IPS DF 6.9 (cell line): ENCODE measurements around the gene SCG3.

Experiments
- DNase-seq: peaks from one replicate; pipeline ENCODE4 v3.0.0-alpha.2; 2013; ENCODE audit warnings: low read depth, low spot score
- H3K27ac ChIP-seq: one replicate; pipeline ENCODE4 v1.5.1; 2013; ENCODE audit warnings: low read length, control low read depth
- H3K27me3 ChIP-seq: 2 replicates; pipeline ENCODE4 v1.6.1; 2013; ENCODE audit warnings: mild to moderate bottlenecking, low read length; ENCODE audit not compliant: control insufficient read depth, insufficient read depth
- H3K36me3 ChIP-seq: 2 replicates; pipeline ENCODE4 v1.6.1; 2013; ENCODE audit warnings: low read length; ENCODE audit not compliant: control insufficient read depth, insufficient read depth
- H3K4me1 ChIP-seq: 2 replicates; pipeline ENCODE4 v1.6.1; 2013; ENCODE audit warnings: low read length; ENCODE audit not compliant: control insufficient read depth, insufficient read depth
- H3K4me3 ChIP-seq: 2 replicates; pipeline ENCODE4 v1.5.1; 2013; ENCODE audit warnings: mild to moderate bottlenecking, low read length
- H3K9me3 ChIP-seq: 2 replicates; pipeline ENCODE4 v1.6.1; 2013; ENCODE audit warnings: low read length, inconsistent platforms; ENCODE audit not compliant: control insufficient read depth, insufficient read depth
- WGBS: extraction: QIAGEN DNeasy Blood & Tissue Kit; methylation state at CpG from one replicate; pipeline ENCODE4 v1.1.7; 2013; ENCODE audit warnings: mixed read lengths, missing lambda C conversion rate; ENCODE audit not compliant: insufficient read length, insufficient coverage; 5-methylcytosine and 5-hydroxymethylcytosine counted together

SCG3 gene

DNA sequence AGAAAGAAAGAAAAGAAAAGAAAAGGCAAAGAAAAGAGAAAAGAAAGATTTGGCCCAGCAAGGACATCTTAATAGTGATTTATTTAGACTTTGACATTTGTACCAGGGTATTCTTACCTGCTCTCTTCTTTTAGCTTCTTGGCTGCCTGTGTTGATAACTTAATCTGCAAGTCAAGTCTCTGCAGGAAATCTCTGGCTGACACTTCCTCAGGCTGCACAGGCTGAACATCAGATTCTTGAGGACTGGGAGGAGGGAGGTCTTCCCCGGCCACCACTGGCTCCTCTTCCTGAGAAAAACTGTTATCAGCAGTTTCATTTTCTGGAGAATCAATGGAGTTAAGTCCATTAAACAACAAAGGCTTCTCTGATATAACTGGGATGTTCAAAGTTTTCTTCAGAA lies 43.4 kb downstream of the SCG3 start:
- WGBS = no CpG with 5 or more reads among the region's 1 CpG
- Histone ChIP-seq H3K4me3 (no peak overlapping the region), H3K9me3 (no peaks in the 10 kb centered on the region), H3K27me3 (no peaks in the 10 kb centered on the region), H3K4me1 (peaks cover 4% of the 10 kb centered on the region; the same call in 1 of the 2 replicates), H3K36me3 (no peaks in the 10 kb centered on the region), H3K27ac (no peak overlapping the region)
- no peak for DNase-seq

DNA sequence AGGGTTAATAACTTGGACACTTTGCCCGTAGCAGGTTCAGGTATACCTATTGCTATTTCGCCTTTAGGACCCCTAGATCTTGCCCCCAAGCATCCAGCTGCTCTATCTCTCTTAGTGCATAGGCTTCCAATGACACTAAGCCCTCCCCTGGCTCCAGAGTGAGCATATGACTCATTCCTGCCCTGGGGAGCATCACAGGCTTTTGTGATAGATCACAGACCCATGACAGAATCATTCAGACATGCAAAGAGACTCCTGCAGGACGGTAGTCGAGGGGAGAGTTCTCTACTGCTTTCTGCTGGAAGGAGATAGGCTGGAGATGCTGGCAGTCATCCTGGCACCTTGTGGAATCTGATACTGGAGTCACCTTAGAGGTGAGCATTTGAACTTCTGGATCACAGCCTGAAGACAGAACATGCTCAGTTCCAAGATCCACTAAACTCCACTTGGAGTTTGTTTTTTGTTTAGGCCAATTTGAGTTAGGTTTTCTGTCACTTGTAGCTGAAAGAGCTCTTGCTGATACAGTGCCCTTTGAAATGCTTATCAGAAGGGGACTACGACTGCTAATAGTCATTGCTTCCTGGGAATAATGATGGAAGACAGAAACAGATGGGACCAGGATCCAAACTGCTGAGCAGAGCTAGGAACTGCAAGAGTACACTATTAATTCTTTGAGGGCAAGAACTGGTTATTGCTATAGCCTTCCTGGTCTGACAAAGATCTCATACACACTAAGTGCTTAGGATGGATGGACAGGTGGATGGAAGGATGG lies 45.2 kb downstream of the SCG3 start:
- H3K9me3 ChIP-seq = no peaks in the 10 kb centered on the region
- peak; percentile 54 for DNase-seq
- no peaks in the 10 kb centered on the region for H3K27me3 ChIP-seq
- no peaks in the 10 kb centered on the region for H3K36me3 ChIP-seq
- no CpG with 5 or more reads among the region's 5 CpGs for WGBS
- peaks cover 4% of the 10 kb centered on the region; the same call in 1 of the 2 replicates for H3K4me1 ChIP-seq
- no peak overlapping the region for H3K4me3 ChIP-seq
- no peak overlapping the region for H3K27ac ChIP-seq

DNA sequence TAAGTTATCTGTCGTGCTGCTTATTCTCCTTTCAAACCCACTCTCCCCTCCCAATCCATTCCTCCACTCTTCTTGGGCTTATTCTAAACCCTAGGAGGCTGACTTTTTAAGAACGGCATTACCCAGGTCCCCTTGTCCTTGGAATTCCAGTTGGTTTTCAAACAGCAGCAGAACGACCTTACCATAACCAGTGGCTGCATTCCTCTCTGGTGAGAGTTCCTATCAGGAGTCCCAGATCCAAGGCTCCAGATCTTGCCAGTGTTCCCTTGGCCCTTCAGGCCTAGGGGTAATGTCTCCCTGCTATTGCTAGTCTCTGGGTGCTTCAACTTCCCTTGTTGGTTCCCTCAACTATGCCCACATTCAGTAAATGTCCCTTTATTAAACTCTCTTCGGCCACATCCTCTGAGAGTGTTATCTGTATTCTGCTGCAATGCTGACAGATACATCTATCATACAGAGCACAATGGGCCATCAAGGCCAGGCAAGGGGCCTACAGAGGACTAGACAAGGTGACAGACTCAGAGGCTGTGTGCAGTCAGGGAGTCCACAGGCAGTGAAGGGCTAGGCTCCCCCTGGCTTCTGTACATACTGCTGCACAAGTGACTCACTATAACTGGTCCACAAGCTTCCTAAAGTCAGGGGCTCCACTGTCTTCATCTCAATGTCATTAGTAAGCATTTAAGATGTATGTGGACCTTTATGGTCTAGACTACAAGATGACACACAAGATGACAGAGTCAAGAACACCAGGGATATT lies 46.0 kb downstream of the SCG3 start:
- H3K9me3 ChIP-seq = no peaks in the 10 kb centered on the region
- H3K27ac ChIP-seq = no peak overlapping the region
- no peaks in the 10 kb centered on the region for H3K27me3 ChIP-seq
- no peak overlapping the region for H3K4me3 ChIP-seq
- peaks cover 4% of the 10 kb centered on the region; the same call in 1 of the 2 replicates for H3K4me1 ChIP-seq
- no peaks in the 10 kb centered on the region for H3K36me3 ChIP-seq
- DNase-seq = no peak
- WGBS = no CpG with 5 or more reads among the region's 4 CpGs

GRCh38 chr15:51731549-51732267 lies 50.4 kb downstream of the SCG3 start:
- H3K27ac ChIP-seq = no peak overlapping the region
- WGBS = no CpG with 5 or more reads among the region's 5 CpGs
- no peak for DNase-seq

DNA sequence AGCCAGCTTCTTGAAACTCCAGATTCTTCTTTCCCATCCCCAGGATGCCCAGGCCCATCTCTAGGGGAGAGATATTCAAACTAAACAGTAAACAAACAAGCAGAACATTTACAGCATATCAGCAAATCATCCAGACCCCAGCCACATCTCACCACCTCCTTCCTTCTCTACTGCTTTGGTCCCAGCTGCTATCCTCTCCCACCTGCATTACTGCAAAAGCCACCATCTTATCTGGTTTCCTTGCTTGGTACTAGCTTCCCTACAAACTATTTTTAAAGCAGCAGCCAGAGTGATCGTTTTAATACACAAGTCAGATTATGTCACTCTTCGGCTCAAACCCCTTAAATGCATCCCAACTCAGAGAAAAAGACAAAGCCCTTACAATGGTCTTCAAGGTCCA lies 51.3 kb downstream of the SCG3 start:
- no peaks in the 10 kb centered on the region for H3K36me3 ChIP-seq
- no peaks in the 10 kb centered on the region for H3K4me1 ChIP-seq
- WGBS = no CpG with 5 or more reads among the region's 2 CpGs
- no peak for DNase-seq
- H3K4me3 ChIP-seq = no peak overlapping the region
- H3K27me3 ChIP-seq = peaks cover 4% of the 10 kb centered on the region; the same call in 1 of the 2 replicates
- no peak overlapping the region for H3K27ac ChIP-seq
- H3K9me3 ChIP-seq = no peaks in the 10 kb centered on the region

More at GRCh38 chr15:51731549-51732267, 50.4 kb downstream of the SCG3 start:
- Histone ChIP-seq H3K9me3 (no peaks in the 10 kb centered on the region), H3K4me3 (no peak overlapping the region), H3K4me1 (peaks cover 2% of the 10 kb centered on the region; the same call in 1 of the 2 replicates), H3K27me3 (peaks cover 2% of the 10 kb centered on the region; the same call in 1 of the 2 replicates), H3K36me3 (no peaks in the 10 kb centered on the region)

GRCh38 chr15:51735228-51736010 lies 54.1 kb downstream of the SCG3 start:
- no peaks in the 10 kb centered on the region for H3K36me3 ChIP-seq
- H3K4me3 ChIP-seq = no peak overlapping the region
- no peaks in the 10 kb centered on the region for H3K9me3 ChIP-seq
- DNase-seq = no peak
- WGBS = no CpG with 5 or more reads among the region's 5 CpGs
- H3K27me3 ChIP-seq = peaks cover 13% of the 10 kb centered on the region; the same call in 1 of the 2 replicates
- no peak overlapping the region for H3K27ac ChIP-seq
- peaks cover 2% of the 10 kb centered on the region; the same call in 1 of the 2 replicates for H3K4me1 ChIP-seq

DNA sequence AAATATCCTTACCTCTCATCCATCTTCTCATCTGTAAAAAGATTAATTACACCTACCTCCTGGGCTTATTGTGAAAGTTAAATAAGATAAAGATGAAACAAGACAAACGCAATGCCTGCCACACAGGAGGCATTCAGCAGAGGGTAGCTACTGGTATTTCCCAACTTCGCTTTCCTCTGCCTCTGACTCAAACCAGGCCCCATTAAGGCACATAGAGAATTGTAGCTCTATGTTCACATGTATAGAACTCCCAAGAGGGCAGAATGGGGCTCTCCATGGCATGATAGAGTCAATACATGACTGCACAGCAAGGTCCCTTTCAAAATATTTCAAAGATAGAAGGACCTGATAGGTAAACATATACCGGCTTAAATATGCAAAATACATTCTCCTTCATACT lies 54.8 kb downstream of the SCG3 start:
- no peaks in the 10 kb centered on the region for H3K36me3 ChIP-seq
- no peak for DNase-seq
- H3K4me3 ChIP-seq = no peak overlapping the region
- no peak overlapping the region for H3K27ac ChIP-seq
- peaks cover 13% of the 10 kb centered on the region; the same call in 1 of the 2 replicates for H3K27me3 ChIP-seq
- no peaks in the 10 kb centered on the region for H3K9me3 ChIP-seq
- no CpG with 5 or more reads among the region's 3 CpGs for WGBS
- peaks cover 2% of the 10 kb centered on the region; the same call in 1 of the 2 replicates for H3K4me1 ChIP-seq

DNA sequence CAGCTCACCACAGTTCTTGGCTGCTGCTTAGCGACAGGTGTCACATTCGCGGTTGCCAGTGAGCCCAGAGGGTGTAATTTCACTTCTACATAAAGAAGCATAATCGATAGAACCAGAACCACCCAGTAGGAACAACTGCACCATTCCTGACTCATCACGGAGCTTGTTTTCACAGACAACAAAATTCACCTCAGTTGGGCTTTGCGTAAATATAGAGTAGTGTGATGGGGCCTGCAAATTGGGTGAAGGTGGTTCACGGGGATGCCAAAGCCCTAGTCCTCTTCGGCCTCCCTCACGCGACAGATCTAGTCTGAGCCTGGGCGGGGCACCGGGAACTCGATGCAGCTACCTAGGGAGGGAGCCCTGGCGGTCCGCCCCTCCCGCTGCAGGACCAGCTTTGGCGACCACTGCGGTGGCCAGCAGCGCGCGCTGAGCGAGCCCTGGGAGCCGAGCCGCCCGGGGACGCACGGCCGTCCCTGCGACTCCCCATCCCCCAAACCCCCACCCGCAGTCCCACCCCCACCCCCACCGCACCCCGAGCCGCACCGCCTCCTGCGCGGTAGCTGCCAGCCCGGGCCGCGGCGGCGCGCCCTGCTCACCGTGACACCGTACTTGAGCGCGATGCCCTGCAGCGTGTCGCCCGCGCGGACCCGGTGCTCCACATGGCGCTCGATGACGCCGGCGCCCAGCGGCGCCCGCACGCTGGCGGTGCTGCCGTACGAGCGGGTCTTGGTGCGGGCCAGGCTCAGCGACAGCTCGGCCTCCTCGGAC lies 55.6 kb downstream of the SCG3 start:
- Histone ChIP-seq H3K27me3 (peaks cover 13% of the 10 kb centered on the region; the same call in 1 of the 2 replicates), H3K9me3 (no peaks in the 10 kb centered on the region), H3K4me1 (peaks cover 2% of the 10 kb centered on the region; the same call in 1 of the 2 replicates), H3K27ac (no peak overlapping the region), H3K4me3 (peak overlapping the region; percentile 71), H3K36me3 (no peaks in the 10 kb centered on the region)
- no CpG with 5 or more reads among the region's 69 CpGs for WGBS
- no peak for DNase-seq

DNA sequence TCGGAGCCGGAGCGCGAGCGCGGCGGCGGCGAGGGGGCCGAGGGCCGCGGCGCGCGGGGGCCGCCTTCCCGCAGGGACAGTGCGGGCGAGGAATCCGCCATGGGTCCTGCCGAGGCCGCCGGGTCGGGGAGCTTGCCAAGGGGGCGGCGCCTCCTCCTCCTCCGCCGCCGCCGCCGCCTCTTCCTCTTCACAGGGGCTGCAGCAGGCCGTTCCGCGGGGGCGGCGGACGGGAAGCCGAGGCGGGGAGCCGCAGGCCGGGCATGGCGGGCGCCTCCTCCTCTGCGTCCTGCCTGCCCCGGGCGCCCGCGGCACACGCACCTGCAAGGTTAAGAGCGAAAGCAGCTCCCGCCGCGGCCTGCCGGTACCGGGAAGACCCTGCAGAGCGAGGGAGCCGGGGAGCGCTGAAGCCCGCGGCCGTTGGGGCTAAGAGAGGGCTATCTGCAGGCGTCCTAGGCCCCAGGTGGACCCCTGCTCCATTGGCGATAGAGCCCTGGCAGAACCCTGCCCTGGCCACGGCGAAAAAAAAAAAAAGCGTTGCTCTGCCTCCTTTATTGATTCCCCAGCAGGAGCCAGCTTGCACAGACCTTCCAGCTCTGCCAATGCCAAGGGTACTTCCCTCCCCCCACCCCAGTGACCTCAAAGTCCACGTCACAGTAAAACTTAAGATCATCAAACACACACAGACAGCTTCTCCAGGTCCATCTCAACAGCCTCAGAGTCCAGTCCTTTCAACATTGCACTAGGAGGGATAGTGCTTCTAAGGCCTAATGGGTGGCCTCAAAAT lies 56.4 kb downstream of the SCG3 start, which contains the start of gene LYSMD2:
Gene LYSMD2, minus strand, starts transcription at position 134 of the 784 bp plus-strand sequence. Its CDS starts 33 bp downstream, at position 101.
- H3K27ac ChIP-seq = no peak within 1 kb of the TSS
- peak within 1 kb of the TSS; percentile 71 for H3K4me3 ChIP-seq
- H3K4me1 ChIP-seq = peaks cover 2% of the 10 kb centered on the region; the same call in 1 of the 2 replicates
- H3K9me3 ChIP-seq = no peaks in the 10 kb centered on the region
- no CpG with 5 or more reads among the region's 67 CpGs for WGBS
- no peak for DNase-seq
- H3K36me3 ChIP-seq = no peaks in the 10 kb centered on the region
- peaks cover 13% of the 10 kb centered on the region; the same call in 1 of the 2 replicates for H3K27me3 ChIP-seq
